Measurements from ENCODE around the gene SETBP1. TPM values are rescaled to one million over a fixed set of nuclear protein-coding genes. Genes with fewer than 3 reads are reported as not detected.

The SETBP1 gene
- total RNA-seq, 1 donor from 2014 or later, result 72.8 TPM

DNA sequence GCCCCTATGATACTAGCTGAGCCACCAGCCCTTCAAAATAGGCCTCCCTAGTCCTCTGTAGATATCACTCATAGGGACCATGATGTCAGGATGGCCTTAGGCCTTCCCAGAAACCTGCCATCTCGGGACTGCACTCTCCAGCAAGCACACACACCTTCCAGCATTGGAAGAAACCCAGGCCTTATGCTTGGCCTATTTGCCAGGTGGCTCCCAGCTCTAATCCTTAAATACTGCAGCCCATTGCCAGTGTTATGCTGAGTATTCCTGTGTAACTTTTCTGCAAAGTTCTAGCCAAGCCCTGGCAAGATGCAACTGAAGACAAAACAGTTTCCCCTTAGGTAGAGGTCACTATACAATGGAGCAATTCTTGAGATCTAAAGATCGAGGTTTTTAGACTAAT, 316.5 kb downstream of the SETBP1 start:
- Mint-ChIP-seq H3K27ac (no peak overlapping the region), H3K9me3 (no peaks in the 10 kb centered on the region), H3K4me1 (peaks cover 11% of the 10 kb centered on the region), H3K27me3 (no peaks in the 10 kb centered on the region), H3K4me3 (no peak overlapping the region), H3K36me3 (ENCODE audit: low read depth) (peaks cover 38% of the 10 kb centered on the region)
- ChIA-PET CTCF (no interaction called here), POLR2A (no interaction called here)
- intact Hi-C loops (cut with micrococcal nuclease), result no loop called here
- ATAC-seq (ENCODE audit: low read depth) (no peak), DNase-seq (no peak)
- TF ChIP-seq, protein P1, sequence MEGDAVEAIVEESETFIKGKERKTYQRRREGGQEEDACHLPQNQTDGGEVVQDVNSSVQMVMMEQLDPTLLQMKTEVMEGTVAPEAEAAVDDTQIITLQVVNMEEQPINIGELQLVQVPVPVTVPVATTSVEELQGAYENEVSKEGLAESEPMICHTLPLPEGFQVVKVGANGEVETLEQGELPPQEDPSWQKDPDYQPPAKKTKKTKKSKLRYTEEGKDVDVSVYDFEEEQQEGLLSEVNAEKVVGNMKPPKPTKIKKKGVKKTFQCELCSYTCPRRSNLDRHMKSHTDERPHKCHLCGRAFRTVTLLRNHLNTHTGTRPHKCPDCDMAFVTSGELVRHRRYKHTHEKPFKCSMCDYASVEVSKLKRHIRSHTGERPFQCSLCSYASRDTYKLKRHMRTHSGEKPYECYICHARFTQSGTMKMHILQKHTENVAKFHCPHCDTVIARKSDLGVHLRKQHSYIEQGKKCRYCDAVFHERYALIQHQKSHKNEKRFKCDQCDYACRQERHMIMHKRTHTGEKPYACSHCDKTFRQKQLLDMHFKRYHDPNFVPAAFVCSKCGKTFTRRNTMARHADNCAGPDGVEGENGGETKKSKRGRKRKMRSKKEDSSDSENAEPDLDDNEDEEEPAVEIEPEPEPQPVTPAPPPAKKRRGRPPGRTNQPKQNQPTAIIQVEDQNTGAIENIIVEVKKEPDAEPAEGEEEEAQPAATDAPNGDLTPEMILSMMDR (IDR thresholded peaks at IDR 0.05), result no peak

DNA sequence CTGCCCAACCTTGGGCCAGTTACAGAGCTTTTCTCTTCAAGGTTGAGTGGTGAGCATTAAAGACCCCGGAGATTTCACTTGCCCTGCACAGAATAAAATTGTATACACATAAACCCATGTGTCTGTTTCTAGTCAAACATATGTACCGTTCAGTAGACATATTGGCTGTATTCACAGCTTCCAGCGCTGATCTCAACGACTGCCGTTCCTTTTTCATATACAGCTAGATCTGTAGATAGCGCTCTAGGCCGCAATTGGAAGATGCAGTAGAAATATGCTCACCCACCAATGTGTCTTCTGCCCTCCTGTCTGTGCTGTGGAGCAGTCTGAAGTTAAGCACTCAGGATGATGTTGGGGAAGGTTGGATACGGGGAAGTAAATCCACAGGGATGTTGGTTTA, 317.7 kb downstream of the SETBP1 start:
- Mint-ChIP-seq H3K9me3 (no peaks in the 10 kb centered on the region), H3K36me3 (ENCODE audit: low read depth) (peaks cover 46% of the 10 kb centered on the region), H3K4me3 (no peak overlapping the region), H3K27me3 (no peaks in the 10 kb centered on the region), H3K27ac (no peak overlapping the region), H3K4me1 (peaks cover 11% of the 10 kb centered on the region)
- ChIA-PET POLR2A (interaction anchor here (0.6 kb wide), 1 partner anchor 73 kb away, joined by 4 read pairs; no protein-coding TSS in a partner anchor), CTCF (no interaction called here)
- TF ChIP-seq, protein P1 (IDR thresholded peaks at IDR 0.05), result no peak
- intact Hi-C loops (cut with micrococcal nuclease), result no loop called here
- DNase-seq (no peak), ATAC-seq (ENCODE audit: low read depth) (no peak)

DNA sequence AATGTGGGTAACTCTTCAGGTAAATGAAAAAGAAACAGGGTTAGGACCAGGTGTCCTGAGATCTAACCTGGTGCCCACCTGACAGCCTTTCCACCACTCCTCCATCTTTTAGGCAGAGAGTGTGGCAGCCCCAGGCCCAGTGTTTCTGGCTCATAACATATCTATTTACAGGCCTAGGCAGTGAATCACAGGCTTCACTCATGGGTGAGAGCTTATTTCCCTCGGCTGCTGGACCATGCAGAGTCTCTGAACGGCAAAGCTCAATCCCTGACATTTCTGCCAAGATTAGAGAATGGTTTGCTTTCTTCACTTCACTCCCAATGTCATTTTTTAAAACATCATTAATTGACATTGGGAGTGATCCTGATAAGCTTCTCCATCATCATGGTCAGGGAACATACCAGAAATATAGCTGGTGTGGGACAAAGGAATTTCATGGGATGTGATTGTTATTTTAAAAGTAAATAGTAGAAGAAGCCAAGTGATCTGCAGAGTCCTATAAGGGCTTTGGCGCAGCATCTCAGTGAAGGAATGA, 323.9 kb downstream of the SETBP1 start:
- ATAC-seq (ENCODE audit: low read depth), result no peak
- intact Hi-C loops (cut with micrococcal nuclease), result no loop called here
- DNase-seq, result no peak
- H3K27me3 Mint-ChIP-seq, result no peaks in the 10 kb centered on the region
- TF ChIP-seq, protein P1 (IDR thresholded peaks at IDR 0.05), result no peak
- CTCF ChIA-PET, result no interaction called here
- no peak overlapping the region for H3K4me3 Mint-ChIP-seq
- peaks cover 30% of the 10 kb centered on the region for H3K4me1 Mint-ChIP-seq
- peaks cover 44% of the 10 kb centered on the region for H3K36me3 Mint-ChIP-seq (ENCODE audit: low read depth)
- no peaks in the 10 kb centered on the region for H3K9me3 Mint-ChIP-seq
- H3K27ac Mint-ChIP-seq, result no peak overlapping the region
- POLR2A ChIA-PET, result no interaction called here

DNA sequence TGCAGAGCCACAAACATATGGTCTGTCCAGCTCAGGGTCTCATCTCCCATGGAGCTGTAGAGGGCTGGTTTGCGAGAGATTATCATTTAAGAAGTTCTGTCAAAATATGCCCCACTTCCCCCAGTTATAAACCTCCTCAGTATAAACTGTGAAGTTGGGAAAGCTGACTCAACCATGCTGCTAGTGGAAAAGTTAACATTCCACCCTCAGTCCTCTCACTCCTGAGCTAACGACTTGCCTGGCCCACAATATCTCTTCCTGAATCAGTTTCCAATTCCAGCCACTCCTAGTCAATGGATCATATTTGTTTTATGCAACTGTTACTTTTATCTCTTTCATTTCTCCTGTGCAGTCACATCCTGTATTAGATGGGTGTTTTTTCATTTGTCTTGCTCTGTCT, 326.2 kb downstream of the SETBP1 start:
- DNase-seq (no peak), ATAC-seq (ENCODE audit: low read depth) (no peak)
- no peaks in the 10 kb centered on the region for H3K27me3 Mint-ChIP-seq
- H3K9me3 Mint-ChIP-seq, result no peaks in the 10 kb centered on the region
- intact Hi-C loops (cut with micrococcal nuclease), result no loop called here
- ChIA-PET CTCF (no interaction called here), POLR2A (no interaction called here)
- peaks cover 38% of the 10 kb centered on the region for H3K36me3 Mint-ChIP-seq (ENCODE audit: low read depth)
- peaks cover 42% of the 10 kb centered on the region for H3K4me1 Mint-ChIP-seq
- TF ChIP-seq, protein P1 (IDR thresholded peaks at IDR 0.05), result no peak
- H3K4me3 Mint-ChIP-seq, result no peak overlapping the region
- no peak overlapping the region for H3K27ac Mint-ChIP-seq

DNA sequence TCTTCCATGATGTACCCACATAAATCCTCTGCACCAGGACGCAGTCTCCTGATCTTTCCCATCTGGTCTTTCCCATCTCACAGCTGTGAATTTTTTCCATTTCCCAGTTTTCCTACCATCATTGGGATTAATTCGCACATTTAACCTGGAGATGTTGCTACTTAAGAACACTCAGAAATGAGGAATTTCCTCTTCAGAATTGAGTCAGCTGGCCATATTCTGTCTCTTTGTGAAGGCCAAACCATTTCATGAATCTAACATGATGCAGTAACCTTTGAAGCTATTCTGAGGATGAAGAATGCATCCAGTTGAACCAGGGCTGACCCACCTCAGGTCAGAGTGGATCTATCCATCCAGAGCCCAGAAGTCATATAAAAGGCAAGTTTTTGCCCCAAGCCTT, 326.8 kb downstream of the SETBP1 start:
- Mint-ChIP-seq H3K4me3 (no peak overlapping the region), H3K4me1 (peaks cover 42% of the 10 kb centered on the region), H3K9me3 (no peaks in the 10 kb centered on the region), H3K27me3 (no peaks in the 10 kb centered on the region), H3K36me3 (ENCODE audit: low read depth) (peaks cover 37% of the 10 kb centered on the region), H3K27ac (no peak overlapping the region)
- ChIA-PET POLR2A (no interaction called here), CTCF (interaction anchor here (2.2 kb wide), 1 partner anchor 205 kb away, joined by 6 read pairs; no protein-coding TSS in a partner anchor)
- TF ChIP-seq, protein P1 (IDR thresholded peaks at IDR 0.05), result no peak
- intact Hi-C loops (cut with micrococcal nuclease), result no loop called here
- ATAC-seq (ENCODE audit: low read depth) (no peak), DNase-seq (no peak)
